ENCODE measurements around the gene SORBS2. TPM values are rescaled to one million over a fixed set of nuclear protein-coding genes. Genes with fewer than 3 reads are reported as not detected.

SORBS2 gene
- total and polyA plus RNA-seq, 2 experiments from 2014 or later = 0.32 to 1.5 TPM

- no peaks in the 10 kb centered on the region for H3K36me3 ChIP-seq (ENCODE audit: low read depth)
- no peaks in the 10 kb centered on the region for H4K20me1 ChIP-seq (ENCODE audit: insufficient read depth)
- H3K9ac ChIP-seq = no peak overlapping the region
- 61 to 66% methylated on average over 5 of the region's 5 CpGs for WGBS, 2 experiments (ENCODE audit: low coverage in 1 of 2, low lambda C conversion rate in 2 of 2, missing lambda C conversion rate in 2 of 2)
- no peaks in the 10 kb centered on the region for H3K9me2 ChIP-seq (ENCODE audit: insufficient read depth)
- DNase-seq = no peak
- no peak overlapping the region for H3K4me2 ChIP-seq (ENCODE audit: unreplicated experiment)
- no peak for TF ChIP-seq EZH2 (IDR thresholded peaks at IDR 0.05; ENCODE audit: insufficient read depth, poor library complexity, severe bottlenecking)
- TF ChIP-seq EZH2phosphoT487 (IDR thresholded peaks at IDR 0.05; ENCODE audit: insufficient read depth, low read depth) = no peak
- no peak overlapping the region for H2AFZ ChIP-seq
- in situ Hi-C loops (cut with MboI) = no loop called here
- H3F3A ChIP-seq (ENCODE audit: insufficient read depth) = no peaks in the 10 kb centered on the region
- no peak overlapping the region for H3K27ac ChIP-seq
- no peak overlapping the region for H3K4me3 ChIP-seq
- no peaks in the 10 kb centered on the region for H3K27me3 ChIP-seq (replicated peaks; ENCODE audit: insufficient read depth)
- no peaks in the 10 kb centered on the region for H3K4me1 ChIP-seq (ENCODE audit: insufficient read depth)
- H3K79me2 ChIP-seq (ENCODE audit: insufficient read depth) = no peaks in the 10 kb centered on the region
- no peaks in the 10 kb centered on the region for H3K9me3 ChIP-seq (ENCODE audit: low read depth)
Observed at GRCh38 chr4:185783574-185783973, 28.4 kb downstream of the SORBS2 start.

GRCh38 chr4:185782523-185782922, 29.5 kb downstream of the SORBS2 start:
- no peak overlapping the region for H3K4me3 ChIP-seq
- H3K27ac ChIP-seq = no peak overlapping the region
- peak; percentile 6 for DNase-seq
- no peaks in the 10 kb centered on the region for H3K9me3 ChIP-seq (ENCODE audit: low read depth)
- no peaks in the 10 kb centered on the region for H3K9me2 ChIP-seq (ENCODE audit: insufficient read depth)
- no peaks in the 10 kb centered on the region for H4K20me1 ChIP-seq (ENCODE audit: insufficient read depth)
- no peak overlapping the region for H2AFZ ChIP-seq
- no peaks in the 10 kb centered on the region for H3K4me1 ChIP-seq (ENCODE audit: insufficient read depth)
- H3K4me2 ChIP-seq (ENCODE audit: unreplicated experiment) = no peak overlapping the region
- no peaks in the 10 kb centered on the region for H3K36me3 ChIP-seq (ENCODE audit: low read depth)
- H3K79me2 ChIP-seq (ENCODE audit: insufficient read depth) = no peaks in the 10 kb centered on the region
- no peak overlapping the region for H3K9ac ChIP-seq
- no peak for TF ChIP-seq EZH2phosphoT487 (IDR thresholded peaks at IDR 0.05; ENCODE audit: insufficient read depth, low read depth)
- no peak for TF ChIP-seq EZH2 (IDR thresholded peaks at IDR 0.05; ENCODE audit: insufficient read depth, poor library complexity, severe bottlenecking)
- in situ Hi-C loops (cut with MboI) = no loop called here
- H3F3A ChIP-seq (ENCODE audit: insufficient read depth) = no peaks in the 10 kb centered on the region
- H3K27me3 ChIP-seq (replicated peaks; ENCODE audit: insufficient read depth) = no peaks in the 10 kb centered on the region

- no peaks in the 10 kb centered on the region for H3K79me2 ChIP-seq (ENCODE audit: insufficient read depth)
- WGBS, 2 experiments (ENCODE audit: low coverage in 1 of 2, low lambda C conversion rate in 2 of 2, missing lambda C conversion rate in 2 of 2) = 68 to 76% methylated on average over 11 to 15 of the region's 15 CpGs
- H3K27ac ChIP-seq = no peak overlapping the region
- no peaks in the 10 kb centered on the region for H3K9me2 ChIP-seq (ENCODE audit: insufficient read depth)
- no peaks in the 10 kb centered on the region for H4K20me1 ChIP-seq (ENCODE audit: insufficient read depth)
- no peaks in the 10 kb centered on the region for H3K36me3 ChIP-seq (ENCODE audit: low read depth)
- no peak for TF ChIP-seq EZH2 (IDR thresholded peaks at IDR 0.05; ENCODE audit: insufficient read depth, poor library complexity, severe bottlenecking)
- no peak for TF ChIP-seq EZH2phosphoT487 (IDR thresholded peaks at IDR 0.05; ENCODE audit: insufficient read depth, low read depth)
- no peak overlapping the region for H3K4me3 ChIP-seq
- H3K27me3 ChIP-seq (replicated peaks; ENCODE audit: insufficient read depth) = no peaks in the 10 kb centered on the region
- in situ Hi-C loops (cut with MboI) = no loop called here
- H3F3A ChIP-seq (ENCODE audit: insufficient read depth) = no peaks in the 10 kb centered on the region
- H3K9me3 ChIP-seq (ENCODE audit: low read depth) = no peaks in the 10 kb centered on the region
- H2AFZ ChIP-seq = no peak overlapping the region
- H3K4me2 ChIP-seq (ENCODE audit: unreplicated experiment) = no peak overlapping the region
- DNase-seq = no peak
- no peaks in the 10 kb centered on the region for H3K4me1 ChIP-seq (ENCODE audit: insufficient read depth)
- H3K9ac ChIP-seq = no peak overlapping the region
Observed at GRCh38 chr4:185781555-185782215, 30.3 kb downstream of the SORBS2 start.

GRCh38 chr4:185780472-185780871, 31.5 kb downstream of the SORBS2 start:
- Histone ChIP-seq H4K20me1 (ENCODE audit: insufficient read depth) (no peaks in the 10 kb centered on the region), H2AFZ (no peak overlapping the region), H3K4me2 (ENCODE audit: unreplicated experiment) (no peak overlapping the region), H3K27ac (no peak overlapping the region), H3K4me1 (ENCODE audit: insufficient read depth) (peaks cover 11% of the 10 kb centered on the region), H3K9me2 (ENCODE audit: insufficient read depth) (no peaks in the 10 kb centered on the region), H3K79me2 (ENCODE audit: insufficient read depth) (no peaks in the 10 kb centered on the region), H3F3A (ENCODE audit: insufficient read depth) (peaks cover 6% of the 10 kb centered on the region; the same call in 1 of the 2 replicates), H3K27me3 (replicated peaks; ENCODE audit: insufficient read depth) (no peaks in the 10 kb centered on the region), H3K4me3 (no peak overlapping the region), H3K9me3 (ENCODE audit: low read depth) (no peaks in the 10 kb centered on the region), H3K36me3 (ENCODE audit: low read depth) (no peaks in the 10 kb centered on the region), H3K9ac (no peak overlapping the region)
- no peak for TF ChIP-seq EZH2 (IDR thresholded peaks at IDR 0.05; ENCODE audit: insufficient read depth, poor library complexity, severe bottlenecking)
- no peak for TF ChIP-seq EZH2phosphoT487 (IDR thresholded peaks at IDR 0.05; ENCODE audit: insufficient read depth, low read depth)
- in situ Hi-C loops (cut with MboI) = no loop called here
- no peak for DNase-seq
- 72 to 74% methylated on average over 5 of the region's 5 CpGs for WGBS, 2 experiments (ENCODE audit: low coverage in 1 of 2, low lambda C conversion rate in 2 of 2, missing lambda C conversion rate in 2 of 2)

All from GM23248 (cell line).